Measurements from ENCODE around the gene GOLT1B. TPM values are rescaled to one million over a fixed set of nuclear protein-coding genes. Genes with fewer than 3 reads are reported as not detected.

GOLT1B gene
- total and polyA plus RNA-seq, 5 experiments from 2014 or later, result 16.6 to 30.3 (median 19.7) TPM

DNA sequence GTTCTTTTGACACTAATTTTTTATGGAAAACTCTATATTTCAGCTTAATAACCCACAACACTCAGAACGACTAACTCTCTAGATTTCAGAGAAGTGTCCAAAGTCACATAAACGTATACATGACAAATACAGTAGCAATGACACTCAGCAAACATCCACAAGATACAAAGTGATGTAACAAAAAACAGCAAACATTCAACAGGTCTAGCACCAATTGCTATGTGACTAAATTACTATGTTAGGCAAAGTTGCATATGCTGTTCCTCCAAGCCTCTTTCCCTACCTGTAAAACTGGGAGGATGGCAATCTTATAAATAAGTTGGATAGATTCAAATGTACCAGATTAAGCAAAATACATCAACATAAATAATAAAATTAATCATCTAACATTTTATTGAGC, 1.8 kb upstream of the GOLT1B start:
- H3K4me1 Mint-ChIP-seq, result peaks cover 18 to 57% (median 41%) of the 10 kb centered on the region in 4 donors
- ATAC-seq (no peak), DNase-seq (no peak)
- H3K4me3 Mint-ChIP-seq, result peak overlapping the region in 1 of 10 donors; percentile 41
- H3K9me3 Mint-ChIP-seq, result no peaks in the 10 kb centered on the region
- POLR2A ChIA-PET, result interaction anchor here (2.4 kb wide), 1 partner anchor 62 kb away, joined by 23 read pairs; the partner anchor contains the start of gene PYROXD1
- H3K36me3 Mint-ChIP-seq, result peaks cover 5 to 44% (median 22%) of the 10 kb centered on the region in 3 donors
- no peak overlapping the region for H3K27ac Mint-ChIP-seq
- no peaks in the 10 kb centered on the region for H3K27me3 Mint-ChIP-seq

- no peak for ATAC-seq
- Mint-ChIP-seq H3K4me1 (peaks cover 21 to 58% (median 48%) of the 10 kb centered on the region in 4 donors), H3K36me3 (peaks cover 5 to 33% (median 15%) of the 10 kb centered on the region in 3 donors), H3K9me3 (no peaks in the 10 kb centered on the region), H3K27ac (no peak overlapping the region), H3K27me3 (no peaks in the 10 kb centered on the region), H3K4me3 (no peak overlapping the region)
- DNase-seq, result peak in 1 of 10 donors; percentile 11
- POLR2A ChIA-PET, result interaction anchor here (0.9 to 2.4 kb wide), 5 partner anchors 9 to 157 kb away, joined by 3 to 23 read pairs (median 5); partner anchors contain the start of genes LDHB and PYROXD1
Measured at GRCh38 chr12:21500786-21501257, 767 bp upstream of the GOLT1B start.

DNA sequence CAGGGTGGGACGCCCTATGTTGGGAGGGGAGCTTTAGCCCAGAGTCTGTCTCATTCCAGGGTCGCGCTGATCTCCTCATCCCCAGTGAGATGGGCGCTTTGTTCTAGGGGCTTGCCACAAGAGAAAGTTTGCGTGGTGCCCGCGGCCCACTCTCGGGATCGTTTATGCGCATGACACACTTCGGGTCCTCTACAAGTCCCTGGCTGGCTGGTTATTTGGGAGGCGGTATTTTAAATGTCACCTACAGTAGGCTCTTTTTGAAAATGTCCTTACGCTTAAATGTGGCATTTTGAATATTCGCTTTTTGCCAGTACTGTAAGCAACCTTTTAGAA, 541 bp downstream of the GOLT1B start:
- H3K36me3 Mint-ChIP-seq, result peaks cover 0 to 23% (median 9%) of the 10 kb centered on the region in 3 donors
- DNase-seq, result peak in 4 of 10 donors; percentile 9 to 67 (median 28)
- POLR2A ChIA-PET, result interaction anchor here (0.8 to 2.4 kb wide), 9 partner anchors 9 to 176 kb away, joined by 3 to 23 read pairs (median 4); partner anchors contain the start of genes LDHB and PYROXD1
- peak in 1 of 2 donors; percentile 27 for ATAC-seq
- H3K4me1 Mint-ChIP-seq, result peaks cover 21 to 54% (median 44%) of the 10 kb centered on the region in 4 donors
- no peaks in the 10 kb centered on the region for H3K9me3 Mint-ChIP-seq
- H3K4me3 Mint-ChIP-seq, result no peak overlapping the region
- no peak overlapping the region for H3K27ac Mint-ChIP-seq
- H3K27me3 Mint-ChIP-seq, result no peaks in the 10 kb centered on the region

- Mint-ChIP-seq H3K4me3 (no peak overlapping the region), H3K27me3 (no peaks in the 10 kb centered on the region), H3K4me1 (peaks cover 20 to 46% (median 44%) of the 10 kb centered on the region in 4 donors), H3K36me3 (peaks cover 0 to 21% (median 3%) of the 10 kb centered on the region in 3 donors), H3K27ac (peak overlapping the region in 1 of 10 donors; percentile 67), H3K9me3 (no peaks in the 10 kb centered on the region)
- POLR2A ChIA-PET, result interaction anchor here (0.8 to 2.3 kb wide), 2 partner anchors 8 to 155 kb away, joined by 3 to 20 read pairs; partner anchors contain the start of gene LDHB
- no peak for DNase-seq
- no peak for ATAC-seq
Measured at GRCh38 chr12:21502872-21503271, 1.3 kb downstream of the GOLT1B start.

DNA sequence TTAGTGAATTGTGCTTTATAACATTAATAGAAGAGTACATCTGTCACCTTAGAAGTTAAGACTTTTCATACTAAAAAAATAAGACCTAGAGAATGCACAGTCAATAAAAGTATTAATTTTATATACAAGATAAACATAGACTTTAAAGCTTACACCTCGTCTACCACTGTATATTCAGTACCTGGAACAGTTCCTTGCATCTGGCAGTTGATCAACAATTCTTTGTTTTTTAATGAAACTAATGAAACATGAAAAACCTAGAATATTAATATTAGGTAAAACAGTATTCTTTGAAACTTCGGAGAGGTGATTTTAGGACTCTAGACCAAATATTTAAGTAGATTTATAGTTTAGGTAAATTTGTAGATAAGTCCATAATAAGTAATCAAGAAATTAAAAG, 4.3 kb downstream of the GOLT1B start:
- Mint-ChIP-seq H3K27ac (no peak overlapping the region), H3K27me3 (no peaks in the 10 kb centered on the region), H3K36me3 (peaks cover 5 to 36% (median 9%) of the 10 kb centered on the region in 3 donors), H3K4me3 (no peak overlapping the region), H3K9me3 (no peaks in the 10 kb centered on the region), H3K4me1 (peaks cover 22 to 59% (median 47%) of the 10 kb centered on the region in 4 donors)
- no peak for DNase-seq
- POLR2A ChIA-PET, result no interaction called here
- no peak for ATAC-seq

- peak overlapping the region in 1 of 10 donors; percentile 70 for H3K27ac Mint-ChIP-seq
- H3K4me1 Mint-ChIP-seq, result peaks cover 20 to 53% (median 45%) of the 10 kb centered on the region in 4 donors
- peaks cover 5 to 49% (median 9%) of the 10 kb centered on the region in 3 donors for H3K36me3 Mint-ChIP-seq
- no peaks in the 10 kb centered on the region for H3K9me3 Mint-ChIP-seq
- no peaks in the 10 kb centered on the region for H3K27me3 Mint-ChIP-seq
- no peak for DNase-seq
- ATAC-seq, result no peak
- H3K4me3 Mint-ChIP-seq, result no peak overlapping the region
- POLR2A ChIA-PET, result no interaction called here
Measured at GRCh38 chr12:21507849-21508248, 6.3 kb downstream of the GOLT1B start.

GRCh38 chr12:21509768-21510167, 8.2 kb downstream of the GOLT1B start:
- Mint-ChIP-seq H3K4me1 (peaks cover 14 to 34% (median 29%) of the 10 kb centered on the region in 4 donors), H3K9me3 (no peaks in the 10 kb centered on the region), H3K27ac (peak overlapping the region; percentile 76 to 95 (median 86)), H3K27me3 (no peaks in the 10 kb centered on the region), H3K36me3 (peaks cover 5 to 65% (median 11%) of the 10 kb centered on the region in 3 donors), H3K4me3 (peak overlapping the region; percentile 11 to 83 (median 55))
- peak; percentile 30 to 67 for ATAC-seq
- POLR2A ChIA-PET, result interaction anchor here (0.6 to 1.6 kb wide), 2 partner anchors 8 to 143 kb away, joined by 5 to 7 read pairs; partner anchors contain the start of genes GOLT1B and RECQL
- peak in 2 of 10 donors; percentile 8 to 29 for DNase-seq

DNA sequence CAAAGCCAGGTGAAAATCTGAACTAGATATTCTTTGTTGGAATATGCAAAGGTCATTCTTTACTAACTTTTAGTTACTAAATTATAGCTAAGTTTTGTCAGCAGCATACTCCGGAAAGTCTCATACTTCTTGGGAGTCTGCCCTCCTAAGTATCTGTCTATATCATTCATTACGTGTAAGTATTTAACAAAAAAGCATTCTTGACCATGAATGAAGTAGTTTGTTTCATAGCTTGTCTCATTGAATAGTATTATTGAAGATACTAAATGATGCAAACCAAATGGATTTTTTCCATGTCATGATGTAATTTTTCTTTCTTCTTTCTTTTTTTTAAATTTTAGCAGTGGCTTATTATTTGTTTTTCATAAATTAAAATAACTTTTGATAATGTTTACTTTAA, 14.7 kb downstream of the GOLT1B start:
- peaks cover 0 to 48% (median 11%) of the 10 kb centered on the region in 3 donors for H3K36me3 Mint-ChIP-seq
- H3K9me3 Mint-ChIP-seq, result no peaks in the 10 kb centered on the region
- no peak for ATAC-seq
- POLR2A ChIA-PET, result no interaction called here
- H3K4me1 Mint-ChIP-seq, result peaks cover 0 to 4% (median 0%) of the 10 kb centered on the region in 4 donors
- DNase-seq, result no peak
- no peaks in the 10 kb centered on the region for H3K27me3 Mint-ChIP-seq
- no peak overlapping the region for H3K27ac Mint-ChIP-seq
- no peak overlapping the region for H3K4me3 Mint-ChIP-seq

DNA sequence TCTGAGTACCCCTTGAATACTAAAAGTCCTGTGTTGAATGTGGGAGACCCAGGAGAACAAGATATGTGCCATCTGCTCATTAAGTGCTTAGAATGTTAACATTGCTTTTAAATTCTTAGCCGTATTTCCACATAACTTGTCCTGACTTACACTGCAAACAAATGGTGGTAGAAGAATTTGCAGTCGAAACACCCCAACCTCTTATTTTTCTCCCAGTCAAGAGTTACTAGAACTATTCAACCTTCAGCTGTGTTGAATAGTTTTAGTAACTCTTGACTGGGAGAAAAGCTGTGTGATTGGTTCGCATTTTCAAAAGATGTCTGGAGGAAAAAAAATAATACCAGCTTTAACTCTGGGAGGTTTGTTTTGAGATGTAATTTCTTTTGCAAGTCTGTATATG, 16.9 kb downstream of the GOLT1B start:
- no peaks in the 10 kb centered on the region for H3K9me3 Mint-ChIP-seq
- H3K36me3 Mint-ChIP-seq, result peaks cover 0 to 32% (median 11%) of the 10 kb centered on the region in 3 donors
- H3K4me1 Mint-ChIP-seq, result no peaks in the 10 kb centered on the region
- ATAC-seq (no peak), DNase-seq (no peak)
- H3K27ac Mint-ChIP-seq, result peak overlapping the region in 3 of 10 donors; percentile 1 to 60 (median 59)
- H3K27me3 Mint-ChIP-seq, result no peaks in the 10 kb centered on the region
- POLR2A ChIA-PET, result no interaction called here
- no peak overlapping the region for H3K4me3 Mint-ChIP-seq

DNA sequence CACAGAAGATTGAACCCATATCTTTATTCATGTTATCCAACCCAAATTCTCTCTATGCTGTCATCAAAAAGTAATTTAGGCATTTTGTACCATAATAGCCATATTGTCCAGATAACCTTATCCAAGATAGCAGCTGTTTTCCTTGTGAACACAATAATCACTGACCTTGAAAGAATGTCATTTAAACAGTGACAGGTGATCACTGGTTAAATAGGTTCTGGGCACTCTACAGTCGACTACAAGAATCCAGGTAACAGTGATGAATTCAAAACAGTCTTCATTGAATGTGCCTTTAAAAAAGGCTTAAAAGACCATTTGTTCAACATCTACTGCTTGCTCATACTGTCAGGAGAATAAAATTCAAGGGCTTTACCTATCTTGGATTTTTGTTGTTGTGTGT, 20.0 kb downstream of the GOLT1B start:
- H3K4me1 Mint-ChIP-seq, result no peaks in the 10 kb centered on the region
- peaks cover 2 to 7% (median 5%) of the 10 kb centered on the region in 3 donors for H3K36me3 Mint-ChIP-seq
- no peak overlapping the region for H3K27ac Mint-ChIP-seq
- DNase-seq, result no peak
- peaks cover 0 to 8% (median 0%) of the 10 kb centered on the region in 5 donors for H3K27me3 Mint-ChIP-seq
- ATAC-seq, result no peak
- peaks cover 0 to 12% (median 4%) of the 10 kb centered on the region in 9 donors for H3K9me3 Mint-ChIP-seq
- POLR2A ChIA-PET, result no interaction called here
- H3K4me3 Mint-ChIP-seq, result no peak overlapping the region

GRCh38 chr12:21523148-21523547, 21.6 kb downstream of the GOLT1B start:
- H3K4me1 Mint-ChIP-seq, result peaks cover 2 to 10% (median 5%) of the 10 kb centered on the region in 4 donors
- no peak overlapping the region for H3K4me3 Mint-ChIP-seq
- DNase-seq, result no peak
- ATAC-seq, result no peak
- H3K27me3 Mint-ChIP-seq, result peaks cover 0 to 13% (median 4%) of the 10 kb centered on the region in 5 donors
- no peak overlapping the region for H3K27ac Mint-ChIP-seq
- H3K36me3 Mint-ChIP-seq, result peaks cover 0 to 5% (median 0%) of the 10 kb centered on the region in 3 donors
- POLR2A ChIA-PET, result no interaction called here
- H3K9me3 Mint-ChIP-seq, result peaks cover 0 to 12% (median 4%) of the 10 kb centered on the region in 9 donors

GRCh38 chr12:21526053-21526452, 24.5 kb downstream of the GOLT1B start, which contains the start of gene SPX:
TSS of gene SPX (plus strand) at chr12:21526296. CDS start at chr12:21526473, 177 bp downstream.
- no peak for DNase-seq
- Mint-ChIP-seq H3K4me3 (peak within 1 kb of the TSS; percentile 75 to 90 (median 82)), H3K27me3 (peaks cover 14 to 34% (median 24%) of the 10 kb centered on the region in 5 donors), H3K4me1 (peaks cover 2 to 11% (median 9%) of the 10 kb centered on the region in 4 donors), H3K27ac (peak within 1 kb of the TSS in 3 of 10 donors; percentile 14 to 72 (median 19)), H3K36me3 (peaks cover 0 to 6% (median 5%) of the 10 kb centered on the region in 3 donors), H3K9me3 (peaks cover 0 to 12% (median 4%) of the 10 kb centered on the region in 9 donors)
- POLR2A ChIA-PET, result no interaction called here
- ATAC-seq, result no peak

DNA sequence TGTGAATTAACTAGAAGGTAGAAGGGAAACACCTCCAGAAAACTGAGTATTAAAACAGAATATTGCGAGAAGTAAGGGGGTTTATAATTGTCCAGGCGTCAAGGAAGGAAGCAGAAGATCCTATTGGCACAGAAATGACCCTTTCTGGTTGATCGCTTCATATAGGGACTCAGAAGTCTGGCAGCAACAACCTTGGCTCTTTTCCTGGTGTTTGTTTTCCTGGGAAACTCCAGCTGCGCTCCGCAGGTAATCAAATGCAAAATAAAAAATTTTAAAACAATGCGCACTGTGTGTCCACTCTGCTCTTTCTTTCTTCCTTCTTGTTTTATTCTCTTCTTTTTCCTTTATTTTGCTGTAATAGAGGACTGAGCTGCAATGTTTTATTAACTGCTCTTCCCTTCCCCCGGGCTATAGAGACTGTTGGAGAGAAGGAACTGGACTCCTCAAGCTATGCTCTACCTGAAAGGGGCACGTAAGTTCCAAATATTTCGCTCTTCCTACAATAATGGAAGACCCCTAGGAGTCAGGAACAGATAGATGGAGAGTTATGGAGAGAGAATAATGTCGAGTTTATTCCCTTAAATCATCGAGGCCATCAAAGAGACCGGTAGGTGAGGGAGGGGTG, 25.2 kb downstream of the GOLT1B start:
- Mint-ChIP-seq H3K9me3 (peaks cover 0 to 12% (median 4%) of the 10 kb centered on the region in 9 donors), H3K4me3 (peak overlapping the region; percentile 75 to 90 (median 82)), H3K4me1 (peaks cover 2 to 11% (median 9%) of the 10 kb centered on the region in 4 donors), H3K27ac (peak overlapping the region in 3 of 10 donors; percentile 14 to 72 (median 19)), H3K36me3 (peaks cover 0 to 6% (median 5%) of the 10 kb centered on the region in 3 donors), H3K27me3 (peaks cover 19 to 39% (median 31%) of the 10 kb centered on the region in 5 donors)
- POLR2A ChIA-PET, result interaction anchor here (2.9 kb wide), 1 partner anchor 25 kb away, joined by 8 read pairs; the partner anchor contains the start of genes GOLT1B and RECQL
- ATAC-seq (no peak), DNase-seq (no peak)

Data from naive thymus-derived CD8-positive, alpha-beta T cell (primary cell).